T1000 (cell line): Measurements from ENCODE around the gene BICD2.

Experiments
- DNase-seq: peaks from one replicate; lab custom pipeline; 2025; ENCODE audit warnings: mixed read lengths; lab: John Stamatoyannopoulos, UW

BICD2 gene

DNA sequence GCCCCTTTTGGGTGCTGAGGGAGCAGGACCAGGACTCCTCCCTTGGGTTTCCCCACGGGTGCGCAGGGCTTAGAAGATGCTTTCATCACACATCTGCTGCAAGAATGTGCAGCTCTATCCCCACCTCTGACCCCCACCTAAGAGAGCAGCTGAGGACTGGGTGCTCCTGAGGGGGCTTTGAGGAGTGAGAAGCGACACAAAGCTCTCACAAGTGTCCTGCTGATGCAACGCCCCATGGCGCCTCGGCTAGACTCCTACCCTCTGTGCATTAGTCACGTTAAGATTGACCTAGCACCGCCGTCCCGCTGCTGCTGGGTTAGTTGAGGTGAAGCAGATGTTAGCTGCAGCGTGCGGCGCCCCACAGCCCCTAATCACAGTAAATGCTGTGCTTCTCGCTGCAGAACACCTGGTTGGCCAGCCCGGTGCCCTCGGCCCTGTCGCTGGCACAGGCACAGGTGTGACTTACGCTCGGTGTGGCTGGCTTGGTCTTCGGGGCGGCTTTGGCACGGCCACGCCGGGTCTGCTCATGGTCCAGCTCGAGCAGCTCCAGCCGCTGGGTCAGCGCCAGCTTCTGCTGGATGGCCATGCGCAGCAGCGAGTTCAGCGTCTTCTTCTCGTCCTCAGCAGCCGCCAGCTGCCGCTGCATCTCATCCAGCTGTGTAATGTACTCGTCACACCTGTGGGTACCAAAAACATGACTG lies 49.7 kb downstream of the BICD2 start:
- no peak for DNase-seq

DNA sequence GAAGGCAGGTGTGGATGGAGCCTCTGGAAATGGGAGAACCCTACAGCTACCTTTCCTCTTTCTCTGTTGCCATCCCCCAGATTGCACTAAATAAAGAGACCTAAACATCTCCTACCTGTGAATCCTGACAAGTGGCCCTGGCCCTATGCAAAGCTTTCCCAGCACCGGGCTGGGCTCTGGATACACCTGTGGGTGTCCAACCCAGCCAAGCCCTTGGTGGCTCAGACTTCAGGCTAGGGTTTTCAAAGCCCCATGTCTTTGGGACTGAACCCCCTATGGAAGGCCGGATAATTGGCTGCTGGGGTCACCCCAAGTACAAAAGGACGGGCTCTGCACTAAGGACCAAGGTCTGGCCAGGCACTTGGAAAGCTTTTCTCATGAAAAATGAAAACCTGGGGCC lies 50.6 kb downstream of the BICD2 start:
- DNase-seq, result no peak

DNA sequence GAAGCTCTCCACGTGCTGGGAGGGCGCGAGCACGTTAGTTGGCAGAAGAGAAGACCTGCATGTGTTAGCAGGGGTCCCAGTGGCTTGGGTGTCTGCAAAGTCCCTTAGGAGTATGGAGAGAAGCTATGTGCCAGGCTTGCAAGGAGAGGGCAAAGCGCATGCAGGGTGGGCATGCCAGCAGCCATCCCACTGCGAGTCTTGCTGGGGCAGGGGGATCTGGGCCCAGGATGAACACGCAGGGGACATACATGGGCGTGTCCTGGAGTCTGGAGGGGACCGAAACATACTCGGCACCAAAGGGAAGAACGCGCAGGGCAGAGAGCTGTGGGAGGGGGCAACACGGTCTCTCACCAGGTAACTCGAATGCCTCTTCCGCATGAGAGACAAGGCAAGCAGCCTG lies 51.1 kb downstream of the BICD2 start:
- no peak for DNase-seq

DNA sequence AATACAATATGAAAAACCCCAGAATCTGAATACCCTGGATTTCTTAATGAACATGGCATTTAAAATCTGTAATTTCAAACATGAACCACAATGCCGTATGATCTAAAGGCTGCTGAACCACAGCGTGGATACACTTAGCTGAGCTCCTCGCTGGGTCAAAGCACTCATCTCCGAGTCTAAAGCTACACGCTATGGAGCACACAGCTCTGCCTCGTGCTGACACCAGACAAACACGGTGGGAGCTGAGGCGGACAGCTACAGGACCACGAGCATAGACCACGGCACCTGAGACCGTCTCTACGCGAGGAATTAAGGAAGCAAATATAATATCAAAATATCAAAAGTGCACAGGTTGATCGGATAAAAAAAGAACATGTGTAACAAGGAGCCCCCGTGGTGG lies 51.9 kb downstream of the BICD2 start:
- no peak for DNase-seq

DNA sequence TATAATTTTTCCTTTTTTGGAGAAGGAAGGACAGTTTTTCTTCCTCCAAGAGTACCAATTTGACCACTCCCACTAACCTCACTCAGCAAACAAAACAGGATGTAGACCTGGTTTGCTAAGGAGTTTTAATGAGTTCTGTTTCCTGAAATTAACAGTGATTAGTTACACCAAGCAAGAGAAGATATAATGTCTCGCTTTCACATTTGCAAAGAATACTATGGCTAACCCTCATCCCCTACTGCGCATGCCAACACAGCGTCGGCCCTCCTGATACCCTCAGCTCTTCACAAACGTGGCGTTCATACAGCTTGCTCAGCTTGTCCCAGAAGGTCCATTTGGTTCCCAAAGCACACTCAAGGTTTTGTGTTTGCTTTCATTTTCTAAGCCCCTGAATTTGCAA lies 52.8 kb downstream of the BICD2 start:
- DNase-seq, result no peak

DNA sequence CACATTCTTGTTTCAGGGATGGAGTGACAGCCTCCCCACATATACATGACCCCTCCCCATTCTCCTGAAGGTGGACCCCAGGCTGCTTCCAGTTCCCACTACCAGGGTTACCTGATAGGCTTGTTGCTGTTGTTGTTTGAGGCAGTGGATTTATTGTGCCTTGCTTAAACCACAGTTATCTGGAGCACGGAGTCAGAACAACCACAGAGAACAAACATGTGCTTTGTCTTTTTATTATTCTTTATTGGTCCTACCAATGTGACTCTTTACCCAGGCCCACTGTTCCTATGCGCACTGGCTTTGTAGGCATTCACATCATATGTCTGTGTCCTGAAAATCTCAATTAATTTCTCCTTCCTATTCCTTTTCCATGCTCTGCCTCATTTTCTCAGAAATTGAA lies 53.5 kb downstream of the BICD2 start:
- DNase-seq, result no peak

DNA sequence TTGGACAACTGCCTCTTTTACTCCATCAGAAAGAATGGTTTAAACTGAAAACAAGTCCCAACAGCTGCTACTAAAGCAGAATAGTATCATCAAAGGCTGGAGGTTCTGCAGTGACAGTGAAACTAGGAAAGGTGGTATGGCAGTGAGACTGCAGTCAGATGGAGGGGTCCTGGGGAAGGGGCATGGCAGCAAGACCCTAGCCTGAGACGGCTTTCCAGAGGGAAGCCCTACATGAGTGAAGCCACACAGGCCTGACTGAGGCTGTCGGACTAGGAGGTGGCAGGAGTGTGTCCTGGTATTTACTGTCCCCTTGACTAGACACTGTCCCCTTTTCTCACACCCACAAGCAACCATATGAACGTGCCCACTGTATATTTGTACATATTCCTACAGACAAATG lies 54.3 kb downstream of the BICD2 start:
- DNase-seq, result no peak

DNA sequence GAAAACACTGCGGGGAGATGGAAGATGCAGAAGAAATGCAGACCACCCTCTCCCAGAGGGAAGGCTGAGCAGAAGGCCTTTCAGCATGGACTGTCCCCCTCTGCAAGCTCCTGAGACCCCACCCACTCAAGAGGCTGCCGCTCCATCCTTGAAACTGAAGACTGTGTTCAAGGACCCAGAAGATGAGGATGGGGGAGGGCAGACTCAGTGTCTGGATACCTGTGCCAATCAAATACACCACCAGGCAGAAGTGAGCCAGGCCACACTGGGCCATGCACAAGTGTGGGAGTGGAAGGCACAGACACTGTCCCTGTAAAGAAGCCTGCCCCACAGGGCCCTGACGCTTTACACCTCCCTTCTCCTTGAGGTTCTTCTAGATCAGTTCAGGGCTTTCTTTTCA lies 54.7 kb downstream of the BICD2 start:
- no peak for DNase-seq

DNA sequence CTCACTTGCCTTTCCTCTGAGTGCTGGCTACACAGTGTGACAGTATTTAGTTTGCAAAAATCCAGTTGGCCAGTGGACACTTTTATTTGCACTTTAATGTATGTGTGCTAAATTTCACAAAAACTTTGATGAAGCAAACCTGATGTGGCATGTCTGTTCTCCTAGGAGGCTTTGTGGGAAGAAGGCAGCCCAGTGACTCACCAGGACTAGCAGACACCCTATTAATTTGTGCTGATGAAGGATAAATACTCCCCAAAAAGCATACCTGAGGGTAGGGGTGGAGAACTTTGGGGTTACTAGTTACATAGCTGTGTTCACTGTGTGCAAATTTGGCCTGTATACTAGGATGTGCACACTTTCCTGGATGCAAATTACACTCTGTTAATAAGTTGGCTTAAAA lies 55.4 kb downstream of the BICD2 start:
- no peak for DNase-seq

DNA sequence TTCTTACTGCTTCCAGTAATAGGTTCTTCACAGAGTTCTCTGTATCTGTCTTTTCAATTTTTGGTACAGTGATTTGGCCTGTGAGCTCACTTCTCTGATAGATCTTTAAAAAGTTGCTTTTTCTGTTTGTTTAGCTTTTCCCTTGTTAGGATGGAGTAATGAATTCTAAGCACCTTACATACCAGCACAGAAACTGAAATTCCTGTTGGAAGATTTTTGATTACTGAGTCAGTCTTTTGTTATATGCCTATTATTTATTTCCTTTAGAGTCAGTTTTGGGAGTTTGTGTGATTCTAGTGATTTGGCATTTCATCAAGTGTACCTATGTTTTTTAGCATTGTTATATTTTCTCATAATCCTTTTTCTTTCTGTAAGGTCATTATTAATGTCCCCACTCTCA lies 57.1 kb downstream of the BICD2 start:
- no peak for DNase-seq

DNA sequence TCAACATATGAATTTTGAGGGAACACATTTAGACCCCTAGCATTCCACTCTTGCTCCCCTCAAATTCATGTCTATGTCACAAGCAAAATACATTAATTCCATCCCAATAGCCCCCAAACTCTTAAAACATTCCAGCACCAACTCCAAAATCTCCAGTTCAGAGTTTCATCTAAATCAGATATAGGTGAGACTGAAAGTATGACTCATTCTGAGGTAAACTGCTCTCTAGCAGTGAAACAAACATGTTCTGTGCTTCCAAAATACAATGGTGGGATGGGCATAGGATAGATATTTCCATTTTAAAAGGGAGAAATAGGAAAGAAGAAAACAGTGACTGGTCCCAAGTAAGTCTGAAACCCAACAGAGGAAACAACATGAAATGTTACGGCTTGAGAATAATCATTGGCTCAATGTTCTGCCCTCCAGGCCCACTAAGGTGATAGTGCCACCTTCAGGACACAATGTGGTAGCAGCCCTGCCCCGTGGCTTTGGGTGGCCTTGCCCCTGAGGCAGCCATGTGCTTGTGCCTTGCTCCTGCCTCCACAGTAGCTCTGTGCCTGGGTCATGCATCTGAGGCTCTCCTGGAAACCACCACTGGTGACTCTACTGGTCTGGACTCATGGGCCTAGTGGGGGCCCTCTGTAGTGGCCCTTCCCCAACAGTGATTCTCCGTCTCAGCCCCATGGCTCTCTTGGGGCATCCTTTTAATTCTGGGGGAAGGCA lies 58.3 kb downstream of the BICD2 start:
- no peak for DNase-seq

DNA sequence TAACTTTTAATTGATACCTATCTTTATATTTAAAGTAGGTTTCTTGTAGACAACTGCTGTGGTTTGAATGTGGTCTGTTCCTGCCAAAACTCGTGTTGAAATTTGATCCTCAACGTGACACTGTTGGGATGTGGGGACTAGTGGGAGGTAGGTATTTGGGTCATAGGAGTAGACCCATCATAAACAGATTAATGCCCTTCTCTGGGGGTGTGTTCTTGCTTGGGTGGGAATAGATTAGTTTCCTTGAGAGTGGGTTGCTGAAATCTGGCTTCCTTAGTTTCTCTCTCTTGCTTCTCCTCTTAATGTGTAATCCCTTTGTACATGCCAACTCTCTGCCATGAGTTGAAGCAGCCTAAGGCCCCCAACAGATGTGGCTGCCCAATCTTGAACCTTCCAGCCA lies 60.1 kb downstream of the BICD2 start:
- DNase-seq, result no peak

DNA sequence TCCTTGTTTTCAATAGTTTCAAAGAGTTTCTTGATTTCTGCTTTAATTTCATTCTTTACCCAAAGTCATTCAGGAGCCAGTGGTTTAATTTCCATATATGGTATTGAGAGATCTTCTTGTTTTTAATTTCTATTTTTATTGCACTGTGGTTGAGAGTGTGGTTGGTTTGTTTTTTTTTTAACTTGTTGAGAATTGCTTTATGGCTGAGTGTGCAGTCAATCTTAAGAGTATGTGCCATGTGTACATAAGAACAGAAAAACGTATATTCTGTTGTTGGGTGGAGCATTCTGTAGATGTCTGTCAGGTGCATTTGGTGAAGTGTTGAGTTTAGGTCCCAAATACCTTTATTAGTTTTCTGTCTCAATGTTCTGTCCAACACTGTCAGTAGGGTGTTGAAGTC lies 68.0 kb downstream of the BICD2 start:
- no peak for DNase-seq

DNA sequence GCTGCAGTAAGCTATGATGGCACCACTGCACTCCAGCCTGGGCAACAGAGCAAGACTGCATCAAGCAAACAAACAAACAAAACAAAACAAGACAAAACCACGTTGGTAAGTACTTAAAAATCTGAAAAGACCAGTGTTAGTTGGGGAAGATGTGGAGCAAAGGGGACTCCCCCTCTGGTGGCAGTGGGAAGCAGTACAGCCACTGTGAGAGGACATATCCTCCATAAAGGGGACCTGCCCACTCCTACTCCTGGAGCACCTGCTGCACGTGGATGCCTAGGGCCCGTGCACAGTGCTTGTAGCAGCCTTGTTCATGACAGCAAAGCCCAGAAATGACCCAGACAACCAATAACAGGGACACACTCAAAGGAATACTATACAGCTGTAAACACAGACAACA lies 77.7 kb downstream of the BICD2 start:
- no peak for DNase-seq

DNA sequence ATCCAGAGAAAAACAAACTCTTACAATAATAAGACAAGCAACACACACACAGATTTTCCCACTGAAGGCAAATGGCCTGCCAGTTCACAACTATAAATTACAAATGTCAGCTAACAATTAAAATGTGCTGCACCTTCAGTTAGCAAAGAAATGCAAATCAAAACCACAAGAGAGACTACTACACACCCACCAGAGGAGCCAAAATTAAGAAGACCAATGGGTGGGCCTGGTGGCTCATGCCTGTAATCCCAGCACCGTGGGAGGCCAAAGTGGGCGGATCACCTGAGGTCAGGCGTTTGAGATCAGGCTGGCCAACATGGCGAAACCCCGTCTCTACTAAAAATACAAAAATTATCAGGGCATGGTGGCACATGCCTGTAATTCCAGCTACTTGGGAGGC lies 79.6 kb downstream of the BICD2 start:
- no peak for DNase-seq

DNA sequence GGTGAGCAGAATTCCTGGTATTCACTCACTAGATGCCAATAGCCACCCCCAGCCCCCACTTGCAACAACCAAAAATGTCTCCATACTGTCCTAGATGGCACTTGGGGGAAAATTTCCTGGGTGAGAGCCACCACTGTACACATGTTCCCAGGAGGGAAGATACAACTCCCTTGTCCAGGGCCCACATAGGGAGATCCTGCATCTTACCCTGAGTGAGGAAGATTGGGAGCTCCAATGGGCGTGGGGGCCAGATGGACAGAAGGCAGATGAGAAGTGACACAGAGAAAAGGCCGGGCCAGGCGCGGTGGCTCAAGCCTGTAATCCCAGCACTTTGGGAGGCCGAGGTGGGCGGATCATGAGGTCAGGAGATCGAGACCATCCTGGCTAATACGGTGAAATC lies 82.4 kb downstream of the BICD2 start:
- no peak for DNase-seq

DNA sequence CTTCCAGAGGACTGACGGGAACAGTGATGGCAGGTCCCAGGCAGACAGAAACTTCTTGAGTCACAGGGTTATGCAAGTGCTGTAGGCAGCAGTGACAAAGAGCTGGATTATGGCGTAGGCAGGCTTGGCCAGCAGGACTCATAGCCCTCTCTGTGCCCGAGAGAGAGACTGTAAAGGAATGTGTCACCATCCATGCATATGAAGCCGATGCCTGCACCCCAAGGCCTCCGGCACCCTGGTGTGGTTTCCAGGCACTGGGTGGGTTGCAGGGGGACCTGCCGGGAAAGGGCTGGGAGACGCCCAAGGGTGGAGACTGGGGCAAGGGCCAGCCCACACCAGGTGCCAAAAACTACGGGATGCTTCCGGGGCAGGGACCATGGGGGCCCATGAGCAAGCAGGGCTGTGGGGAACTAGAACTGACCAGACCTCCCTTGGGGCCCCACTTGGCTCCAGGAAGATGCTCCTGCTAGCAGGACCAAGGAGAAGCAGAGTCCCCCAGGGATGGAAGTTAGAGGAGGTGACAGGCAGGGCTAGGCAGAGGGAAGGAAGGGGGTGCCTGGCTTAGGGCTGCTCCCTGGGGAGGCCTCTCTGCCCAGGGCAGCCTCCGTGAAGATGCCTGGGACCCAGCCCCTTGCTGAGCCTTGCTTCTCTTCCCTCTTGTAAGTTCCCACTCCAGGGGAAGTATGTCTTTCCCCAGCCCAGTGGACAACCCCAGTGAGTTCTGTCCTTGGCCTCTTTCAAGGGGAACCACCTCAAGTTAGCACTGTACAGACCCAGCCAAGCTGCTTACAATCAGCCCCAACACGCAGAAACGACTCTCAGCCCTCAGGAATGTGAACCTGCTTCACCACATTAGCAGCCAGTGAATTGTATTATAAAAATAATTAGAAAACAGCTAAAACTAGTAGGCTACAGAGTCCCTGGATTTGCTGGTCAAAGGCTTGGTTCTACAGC lies 84.2 kb downstream of the BICD2 start:
- no peak for DNase-seq

DNA sequence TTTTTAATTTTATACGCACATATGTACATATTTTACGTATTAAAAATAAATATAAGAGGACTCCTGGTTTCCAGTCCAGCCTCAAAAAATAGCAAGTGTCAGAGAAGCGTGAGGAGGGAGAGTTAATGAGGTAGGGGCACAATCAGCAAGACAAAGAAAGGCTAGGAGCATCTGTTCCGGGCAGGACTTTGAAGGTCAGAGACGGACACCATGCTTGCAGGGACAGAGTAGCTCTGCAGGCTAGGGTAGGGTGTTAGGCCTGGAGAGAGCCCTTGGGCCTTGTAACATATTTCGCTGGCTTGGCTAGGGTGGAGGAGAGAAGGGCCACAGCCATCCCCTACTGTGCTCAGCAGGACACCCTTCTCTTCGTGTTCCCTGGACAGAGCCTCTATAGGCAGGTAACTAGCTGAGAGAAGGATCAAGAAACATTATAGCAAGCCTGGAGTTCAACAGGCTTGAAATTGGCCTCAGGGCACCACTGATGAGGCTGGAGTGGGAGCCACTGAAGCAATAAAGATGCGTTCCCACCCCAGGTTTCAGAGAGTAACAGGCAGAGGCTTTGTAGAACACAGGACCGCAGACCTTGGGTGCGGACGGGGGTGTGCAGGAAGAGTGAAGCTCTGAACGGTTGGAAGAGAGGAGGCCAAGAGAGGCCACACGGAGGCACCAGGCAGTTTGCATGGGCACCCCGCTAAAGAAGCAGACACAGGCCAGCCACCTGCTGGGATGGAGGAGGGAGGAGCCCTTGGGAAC lies 85.0 kb downstream of the BICD2 start:
- no peak for DNase-seq

DNA sequence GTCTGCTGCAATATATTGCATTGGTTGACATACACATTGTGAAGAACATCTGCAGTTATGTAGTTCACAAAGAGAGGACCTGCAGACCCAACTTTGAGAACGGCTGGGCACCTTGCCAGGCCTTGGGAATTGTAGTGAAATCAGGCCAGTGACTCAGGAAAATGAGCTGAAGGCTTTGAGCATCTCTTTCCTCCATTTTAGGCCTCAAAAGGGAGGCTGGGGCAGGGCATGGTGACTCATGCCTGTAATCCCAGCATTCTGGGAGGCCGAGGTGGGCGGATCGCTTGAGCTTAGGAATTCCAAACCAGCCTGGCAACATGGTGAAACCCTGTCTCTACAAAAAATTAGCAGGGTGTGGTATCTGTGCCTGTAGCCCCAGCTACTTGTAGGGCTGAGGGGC lies 93.3 kb downstream of the BICD2 start:
- DNase-seq, result peak; percentile 34

DNA sequence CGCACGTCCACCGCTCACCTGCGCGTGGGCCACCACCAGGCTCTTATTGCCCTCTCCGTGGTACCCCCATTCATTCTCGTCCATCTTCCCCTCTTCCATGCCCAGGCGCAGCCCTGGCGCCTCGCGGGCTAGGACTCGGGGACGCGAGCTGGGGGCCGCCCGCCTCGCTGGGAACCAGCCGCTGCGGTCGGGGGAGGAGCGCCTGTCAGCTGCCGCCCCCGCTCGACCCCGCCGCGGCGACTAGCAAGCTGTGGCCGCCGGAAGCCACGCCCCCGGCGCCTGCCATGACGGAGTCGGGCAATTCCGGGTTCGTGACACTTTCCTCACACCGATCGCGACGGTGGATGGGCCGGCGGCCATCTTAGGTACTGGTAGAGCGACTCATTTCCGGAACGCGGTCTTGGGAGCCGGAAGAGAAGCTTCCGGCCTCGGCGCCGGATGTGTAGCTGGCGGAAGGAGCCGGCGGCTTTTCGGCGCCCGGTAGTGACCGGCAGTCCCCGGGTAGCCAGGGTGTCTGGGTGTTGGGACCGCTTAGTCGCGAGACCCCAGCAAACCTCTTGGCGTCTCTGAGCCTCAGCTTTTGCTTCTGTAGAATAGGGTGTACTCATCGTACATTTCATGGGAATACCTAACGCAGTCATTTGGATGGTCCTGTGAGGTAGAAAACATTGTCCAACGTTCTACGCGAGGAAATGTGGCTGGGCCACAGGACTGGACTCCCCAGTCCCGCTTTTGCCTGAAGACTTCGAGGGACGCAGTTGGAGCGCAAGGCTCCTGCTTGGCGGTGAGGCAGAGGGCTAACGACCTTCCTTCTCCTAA lies 94.5 kb downstream of the BICD2 start, which contains the start of gene IPPK:
IPPK (minus strand) TSS at position 242 of the 819 bp plus-strand sequence; CDS start at position 99, 143 bp downstream.
- DNase-seq, result peak; percentile 94

DNA sequence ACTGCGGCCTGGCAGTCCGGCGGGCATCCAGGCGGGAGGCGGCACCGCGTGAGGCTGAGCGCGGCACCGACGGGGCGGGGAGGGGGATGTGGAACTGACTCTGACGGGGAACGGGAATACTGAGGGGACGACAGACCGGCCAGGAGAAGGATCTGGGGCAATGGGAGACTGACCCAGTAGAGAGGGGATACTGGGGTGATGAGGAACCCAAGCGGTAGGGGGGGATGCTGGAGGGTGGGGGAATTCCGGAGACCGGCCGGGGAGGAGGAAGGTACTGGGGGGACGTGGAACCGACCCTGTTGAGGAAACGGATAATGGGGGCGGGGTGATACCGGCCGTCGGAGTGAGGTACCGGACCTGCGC lies 95.1 kb downstream of the BICD2 start:
- no peak for DNase-seq
